HG02973 (cell line): ENCODE data around the gene PTPRQ.

Source experiments
- ATAC-seq: cut with Tn5 transposase; IDR thresholded peaks from one replicate; pipeline ENCODE4 v1.9.1; 2021; ENCODE audit warnings: moderate library complexity; ENCODE audit not compliant: unreplicated experiment

Gene PTPRQ

DNA sequence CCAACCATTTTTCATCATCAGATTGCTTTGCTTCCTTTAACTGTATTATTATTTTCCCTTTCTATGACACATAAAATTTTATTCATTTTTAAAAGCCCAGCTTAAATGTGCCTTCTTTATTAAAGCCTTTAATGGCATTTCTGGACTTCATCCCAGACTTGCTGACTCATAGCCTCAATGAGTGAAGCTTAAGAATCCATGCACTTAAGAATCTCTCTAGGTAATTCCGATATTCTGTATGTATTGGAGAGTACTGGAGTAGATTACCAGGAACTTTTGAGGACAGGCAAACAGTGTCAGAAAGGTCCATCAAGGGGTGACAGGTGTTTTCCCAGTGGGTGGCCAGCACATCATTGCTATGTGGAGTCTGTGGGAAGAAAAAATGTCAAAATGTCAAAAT, 107.9 kb downstream of the PTPRQ start:
- ATAC-seq, result no peak

DNA sequence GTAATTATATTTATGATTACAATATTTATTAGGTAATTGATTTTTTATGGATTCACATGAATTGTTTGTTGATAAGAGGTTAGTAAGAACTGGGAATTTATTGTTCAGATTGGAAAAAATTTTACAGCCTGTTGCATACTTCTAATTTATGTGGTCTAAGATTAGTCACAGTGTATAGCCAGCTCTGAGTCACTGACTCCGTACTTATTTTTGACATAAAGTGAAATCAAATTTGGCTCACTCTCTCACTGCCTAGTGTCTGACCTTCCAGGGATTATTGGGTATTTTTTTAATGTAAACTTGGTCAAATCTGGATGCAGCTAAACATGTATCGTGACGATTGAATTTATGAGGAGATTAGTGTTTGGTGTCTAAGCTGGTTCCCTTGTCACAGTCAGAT, 109.3 kb downstream of the PTPRQ start:
- no peak for ATAC-seq

DNA sequence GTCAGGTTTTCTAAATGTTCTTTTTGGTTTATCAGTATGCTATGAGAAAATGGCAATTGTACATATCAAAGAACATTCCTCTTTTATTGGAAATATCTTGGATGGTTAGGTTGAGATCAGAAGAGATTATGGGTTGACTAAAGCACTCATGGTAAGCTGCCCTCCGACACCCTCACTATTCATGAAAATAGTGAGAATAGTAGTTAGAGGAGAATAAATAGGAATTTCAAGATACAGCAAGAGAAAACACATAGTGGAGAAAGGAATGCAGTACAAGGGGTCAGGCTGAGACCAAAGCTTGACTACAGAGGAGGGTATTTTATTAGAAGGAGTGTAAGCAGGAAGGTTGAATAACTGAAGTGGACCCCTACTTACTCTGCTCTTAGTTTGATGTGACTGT, 112.5 kb downstream of the PTPRQ start:
- ATAC-seq, result no peak

DNA sequence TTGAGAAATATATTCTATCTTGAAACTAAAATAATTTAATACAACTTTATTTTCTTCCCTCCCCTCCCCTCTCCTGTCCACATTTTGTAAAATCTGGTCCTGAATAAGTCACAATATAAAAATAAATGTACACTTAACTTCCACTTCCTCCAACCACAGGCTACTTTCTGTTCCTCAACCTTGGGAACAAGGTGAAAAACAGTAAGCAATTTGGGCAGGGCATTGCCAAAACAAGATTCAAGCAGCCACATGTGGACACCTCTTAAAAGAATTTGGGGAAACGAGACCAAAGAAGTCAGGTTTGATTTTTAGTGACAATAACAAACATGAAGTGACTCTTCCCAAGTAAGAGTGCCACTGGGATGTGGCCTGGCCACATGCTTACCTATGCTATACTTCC, 115.7 kb downstream of the PTPRQ start:
- ATAC-seq, result no peak

DNA sequence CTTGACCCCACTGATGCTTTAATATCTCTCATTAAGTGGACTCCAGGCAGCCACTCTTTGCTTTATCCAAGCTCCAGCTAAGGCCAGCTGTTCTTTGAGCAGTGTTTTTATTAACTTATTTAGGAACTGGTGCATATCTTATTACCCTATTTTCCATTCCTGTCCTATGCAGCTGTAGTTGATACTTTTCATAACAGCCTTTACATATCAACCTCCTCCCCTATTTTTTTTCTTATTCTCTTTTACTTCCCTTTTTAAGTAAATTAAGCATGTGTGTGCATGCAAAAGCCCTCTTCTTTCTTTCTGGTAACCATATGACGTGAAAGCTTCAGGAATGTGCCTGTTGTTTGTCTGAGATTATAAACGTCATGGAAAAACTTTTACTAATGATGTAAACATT, 121.2 kb downstream of the PTPRQ start:
- ATAC-seq, result no peak

DNA sequence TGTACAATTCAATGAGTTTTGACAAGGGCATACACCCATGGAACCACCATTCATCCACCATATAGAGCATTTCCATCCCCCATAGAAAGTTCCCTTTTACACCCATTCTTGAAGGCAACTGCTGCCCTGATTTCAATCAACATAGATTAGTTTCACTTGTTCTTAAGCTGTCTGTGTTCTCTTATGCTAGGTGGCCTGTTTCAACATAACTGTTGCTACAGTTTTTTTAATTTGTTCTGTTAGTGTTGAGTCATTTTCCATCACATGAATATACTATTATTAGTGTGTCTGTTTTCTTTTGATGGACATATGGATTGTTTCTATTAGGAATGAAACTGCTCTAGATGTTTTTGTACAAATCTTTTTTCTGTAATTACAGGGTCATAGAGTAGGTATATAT, 123.4 kb downstream of the PTPRQ start:
- ATAC-seq, result no peak

DNA sequence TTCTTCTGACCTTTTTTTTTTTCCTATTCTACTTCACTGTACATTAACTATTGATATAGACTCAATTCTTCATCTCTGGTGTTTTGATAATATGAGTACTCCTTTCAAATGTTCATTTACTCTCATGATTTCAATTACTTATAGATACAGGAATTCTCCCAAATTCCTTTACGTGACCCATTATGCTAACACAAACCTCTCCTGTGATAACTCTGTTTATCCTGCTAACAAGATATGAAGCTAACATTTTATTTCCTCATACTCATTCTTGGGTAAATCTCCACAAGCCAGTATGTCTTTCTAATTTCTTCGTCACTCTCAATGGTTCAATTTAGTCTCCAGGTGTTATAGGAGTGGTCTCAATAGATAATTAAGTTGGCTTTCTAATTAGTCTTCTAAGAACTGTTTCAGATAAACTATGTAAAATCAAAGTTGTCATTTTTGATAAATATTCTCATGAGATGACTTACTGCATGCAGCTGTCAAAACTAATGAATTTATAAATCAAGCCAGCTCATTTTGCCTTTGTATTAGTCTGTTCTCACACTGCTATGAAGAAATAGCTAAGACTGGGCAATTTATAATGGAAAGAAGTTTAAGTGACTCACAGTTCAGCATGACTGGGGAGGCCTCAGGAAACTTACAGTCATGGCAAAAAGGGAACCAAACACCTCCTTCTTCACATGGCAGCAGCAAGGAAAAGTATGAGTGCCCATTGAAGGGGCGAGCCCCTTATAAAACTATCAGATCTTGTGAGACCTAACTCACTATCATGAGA, 132.8 kb downstream of the PTPRQ start:
- no peak for ATAC-seq

DNA sequence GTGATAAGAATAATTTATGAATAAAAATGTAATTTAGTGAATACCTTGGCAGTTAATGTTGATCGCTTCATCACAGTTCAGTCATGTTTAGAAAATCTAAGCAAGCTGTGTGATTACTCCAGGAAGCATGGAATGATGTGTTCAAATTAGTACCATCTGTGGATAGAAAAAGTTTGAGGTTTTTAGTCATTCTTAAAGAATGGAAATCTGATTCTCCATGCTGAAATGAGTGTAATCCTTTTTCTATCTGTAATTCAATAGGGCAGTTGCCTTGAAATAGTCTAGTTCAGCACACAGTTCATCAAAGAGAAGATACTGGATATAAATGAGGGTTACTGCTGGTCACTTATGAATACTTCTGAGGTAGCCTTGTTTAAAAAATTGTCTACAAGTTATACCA, 136.2 kb downstream of the PTPRQ start:
- ATAC-seq, result no peak

DNA sequence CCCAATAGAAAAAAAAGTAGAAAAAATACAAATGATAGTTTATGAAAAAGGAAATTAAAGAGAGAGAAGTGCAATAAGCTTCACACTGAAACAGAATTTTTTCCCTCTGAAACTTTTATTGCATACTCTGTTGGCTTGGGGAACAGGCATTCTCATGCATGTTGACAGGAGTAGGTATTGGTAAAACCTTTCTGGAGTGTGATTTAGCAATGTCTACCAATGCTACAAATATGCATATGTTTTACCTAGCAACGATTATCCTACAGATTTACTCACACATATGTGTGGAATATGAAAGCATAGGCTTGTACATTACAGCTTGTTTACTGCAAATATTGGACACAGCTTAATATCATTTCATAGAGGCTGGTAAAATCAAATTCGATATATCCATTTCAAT, 137.7 kb downstream of the PTPRQ start:
- no peak for ATAC-seq

DNA sequence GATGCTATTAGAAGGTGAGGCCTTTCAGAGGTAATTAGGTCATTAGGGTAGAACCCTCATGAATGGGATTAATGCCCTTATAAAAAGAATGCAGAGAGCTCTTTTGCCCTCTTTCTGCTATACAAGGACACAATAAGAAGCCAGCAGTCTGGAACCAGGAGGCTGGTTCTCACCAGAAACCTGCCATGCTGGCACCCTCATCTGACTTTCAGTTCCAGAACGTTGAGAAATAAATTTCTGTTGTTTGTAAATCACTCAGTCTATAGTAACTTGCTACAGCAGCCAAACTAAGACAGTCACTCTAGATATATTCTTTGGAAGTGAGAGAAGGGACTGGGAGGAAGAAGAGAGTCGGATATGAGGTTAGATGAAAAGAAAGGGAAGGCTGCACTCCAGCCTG, 138.4 kb downstream of the PTPRQ start:
- ATAC-seq, result no peak

DNA sequence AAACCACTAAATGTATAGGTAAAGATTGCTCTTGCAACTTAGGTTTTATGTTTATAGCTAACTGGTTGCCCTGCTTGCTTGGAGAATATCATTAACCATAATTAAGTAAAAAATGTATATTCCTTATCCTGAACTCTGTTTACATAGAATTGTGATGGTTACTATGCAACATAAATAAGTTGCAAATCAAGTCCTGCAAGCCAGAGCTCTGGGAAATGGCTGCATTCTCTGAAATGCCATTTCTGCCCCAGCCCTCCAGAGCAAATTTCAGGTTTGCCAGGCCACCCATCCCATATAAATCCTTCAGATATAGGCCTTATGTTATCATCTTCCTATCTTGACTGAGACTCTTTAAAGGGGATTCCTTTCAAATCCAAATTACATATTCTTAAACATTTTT, 145.0 kb downstream of the PTPRQ start:
- no peak for ATAC-seq

DNA sequence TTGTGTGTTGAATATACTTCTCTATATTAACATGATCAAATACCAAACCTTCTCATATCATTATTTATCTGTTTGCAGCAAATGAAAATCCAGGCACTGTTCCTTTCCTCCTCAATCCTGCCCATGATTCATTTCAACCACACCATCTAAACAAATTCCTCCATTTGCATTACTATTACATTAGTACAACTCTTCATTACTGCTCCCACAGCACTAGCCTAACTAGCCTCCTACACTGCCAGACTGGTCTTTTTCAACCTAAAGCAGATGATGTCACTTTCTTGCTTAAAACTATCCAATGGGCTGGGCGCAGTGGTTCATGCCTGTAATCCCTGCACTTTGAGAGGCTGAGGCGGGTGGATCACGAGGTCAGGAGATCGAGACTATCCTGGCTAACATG, 146.1 kb downstream of the PTPRQ start:
- no peak for ATAC-seq

DNA sequence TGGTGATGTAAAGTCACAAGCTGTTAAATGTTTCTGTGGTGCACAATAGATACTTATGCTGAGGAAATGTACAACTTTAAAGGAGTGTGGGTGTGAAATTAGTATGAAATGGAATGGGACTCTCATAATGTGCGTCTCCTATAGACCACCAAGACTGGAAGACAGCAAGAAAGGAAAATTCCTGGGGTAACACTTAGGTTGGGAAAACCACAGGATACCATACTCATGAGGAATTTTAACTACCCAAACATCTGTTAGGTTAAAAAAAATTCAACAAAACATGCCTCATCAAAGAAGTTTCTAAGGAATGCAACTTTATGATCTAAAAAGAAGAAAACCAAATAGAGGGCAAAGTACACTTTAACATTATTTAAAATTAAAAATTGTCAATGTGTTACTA, 149.7 kb downstream of the PTPRQ start:
- ATAC-seq, result no peak

DNA sequence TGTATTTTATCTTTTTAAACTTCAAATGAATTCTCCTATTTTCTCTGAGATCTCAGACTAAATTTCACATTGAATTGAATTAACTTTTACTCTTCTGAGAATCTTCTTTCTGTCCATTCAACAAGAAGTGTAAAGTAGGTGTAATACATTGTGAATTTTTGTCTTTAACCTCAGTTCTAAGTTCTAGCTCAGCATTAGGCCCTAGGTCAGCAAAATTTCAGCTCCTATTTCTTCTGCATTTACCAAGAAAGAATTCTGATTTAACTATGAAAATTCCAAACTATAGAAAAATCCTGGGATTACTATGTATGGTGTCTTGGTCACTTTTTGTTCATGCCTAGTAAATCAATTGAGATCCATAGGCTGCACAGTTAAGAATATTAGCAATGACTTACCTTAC, 152.5 kb downstream of the PTPRQ start:
- ATAC-seq, result no peak

DNA sequence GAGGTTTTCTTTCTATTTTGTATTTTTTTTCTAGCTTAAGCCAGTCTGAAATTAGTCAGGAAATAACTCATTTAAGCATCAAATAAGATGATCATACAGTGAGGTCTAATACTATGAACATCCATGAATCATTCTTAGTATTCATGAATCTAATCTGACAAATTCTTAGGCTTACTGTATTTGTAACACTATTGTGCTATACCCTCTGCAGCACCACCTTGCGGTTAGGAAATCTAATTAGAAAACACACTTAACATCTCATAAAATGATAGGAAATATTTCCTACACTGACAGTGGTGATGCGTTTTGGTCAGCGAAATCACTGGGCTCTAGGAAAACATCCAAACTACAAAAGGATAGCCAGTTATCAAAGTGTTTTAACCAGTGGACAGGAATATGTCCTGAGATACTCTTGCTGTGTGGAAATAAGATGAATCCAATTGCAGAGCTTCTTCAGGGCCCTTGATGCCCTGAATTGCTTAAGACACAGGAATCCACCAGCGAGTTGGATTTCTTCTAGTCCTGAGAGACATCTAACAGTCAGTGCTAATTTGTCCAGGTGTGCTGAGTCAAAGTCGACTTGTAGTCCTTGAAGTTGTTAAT, 154.1 kb downstream of the PTPRQ start:
- no peak for ATAC-seq

DNA sequence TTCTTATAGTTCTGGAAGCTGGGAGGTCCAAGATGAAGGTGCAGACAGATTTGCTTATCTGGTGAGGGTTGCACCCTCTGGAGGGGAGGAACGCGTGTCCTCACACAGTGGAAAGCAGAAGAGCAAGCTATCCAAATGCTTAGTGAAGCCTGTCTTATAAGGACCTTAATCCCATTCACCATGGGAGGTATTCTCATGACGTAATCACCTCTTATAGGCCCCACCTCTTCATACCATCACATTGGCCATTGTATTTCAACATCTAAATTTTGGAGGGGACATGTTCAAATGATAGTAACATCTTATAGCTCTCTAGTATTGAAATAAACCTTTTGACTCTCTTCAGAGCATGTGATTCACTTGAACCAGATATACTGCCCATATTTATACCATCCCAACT, 158.4 kb downstream of the PTPRQ start:
- no peak for ATAC-seq

DNA sequence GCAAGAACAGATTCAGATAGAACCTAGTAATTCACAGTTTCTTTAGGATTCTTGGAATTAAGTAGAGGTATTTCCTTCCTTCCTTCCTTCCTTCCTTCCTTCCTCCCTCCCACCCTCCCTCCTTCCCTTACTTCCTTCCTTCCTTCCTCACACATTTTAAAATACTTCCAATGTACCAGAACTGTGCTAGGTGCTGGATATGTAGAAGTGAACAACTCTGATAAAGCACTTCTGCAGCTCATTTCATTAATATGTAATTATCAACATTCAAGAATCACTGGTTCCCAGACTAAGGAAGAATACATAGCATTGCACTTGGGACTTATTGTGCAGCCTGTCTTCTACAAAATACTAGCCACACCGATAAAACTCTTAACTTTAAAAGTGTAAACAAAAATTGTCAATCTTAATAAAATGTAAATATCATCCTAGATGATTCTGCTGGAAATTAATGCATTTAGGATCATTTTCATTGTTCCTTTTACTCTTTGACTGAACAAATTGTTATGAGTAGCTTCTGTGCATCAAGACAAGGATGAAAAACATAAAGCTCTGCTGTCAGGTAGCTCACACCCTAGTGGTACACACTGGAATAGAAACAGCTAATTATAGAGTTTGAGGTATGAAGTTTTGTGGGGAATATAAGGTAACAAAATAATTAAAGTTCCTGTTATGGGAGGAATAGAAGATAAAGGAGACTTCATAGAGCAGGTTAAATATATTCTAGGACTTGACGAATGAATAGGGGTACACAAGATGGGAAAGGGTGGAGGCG, 163.5 kb downstream of the PTPRQ start:
- no peak for ATAC-seq

DNA sequence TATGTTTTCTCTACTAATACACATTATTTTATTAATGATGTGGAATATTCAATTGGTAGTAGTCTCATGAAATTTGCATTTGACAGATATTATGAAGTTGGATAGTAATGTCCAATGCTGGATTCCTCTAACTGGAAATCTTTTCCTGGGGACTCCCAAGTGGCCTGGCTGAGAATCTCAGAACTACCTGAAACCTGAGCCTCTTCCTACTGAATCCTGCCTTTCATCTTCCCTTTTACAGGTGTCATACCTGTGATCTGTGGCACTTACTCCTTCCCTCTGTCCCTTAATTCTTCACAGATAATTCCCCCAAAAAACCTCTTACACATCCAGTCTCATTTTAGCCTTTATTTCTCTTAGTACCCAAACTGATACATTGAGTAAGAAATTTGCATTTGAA, 173.7 kb downstream of the PTPRQ start:
- ATAC-seq, result no peak

DNA sequence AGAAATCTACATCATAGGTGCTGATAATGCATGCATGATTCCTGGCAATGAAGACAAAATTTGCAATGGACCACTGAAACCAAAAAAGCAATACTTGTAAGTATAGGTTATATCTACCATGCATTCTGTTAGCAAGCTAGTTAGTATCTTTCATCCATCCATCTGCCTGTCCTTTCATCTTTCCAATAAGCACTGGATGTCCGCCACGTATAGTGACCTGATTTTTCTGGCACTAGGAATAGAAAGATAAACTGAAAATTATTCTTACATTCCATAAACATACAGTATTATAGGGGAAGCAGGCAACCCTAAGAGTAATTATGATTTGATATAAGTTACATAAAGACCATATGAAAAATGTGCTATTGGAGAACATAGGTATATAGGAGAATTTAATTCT, 176.2 kb downstream of the PTPRQ start:
- ATAC-seq, result no peak

DNA sequence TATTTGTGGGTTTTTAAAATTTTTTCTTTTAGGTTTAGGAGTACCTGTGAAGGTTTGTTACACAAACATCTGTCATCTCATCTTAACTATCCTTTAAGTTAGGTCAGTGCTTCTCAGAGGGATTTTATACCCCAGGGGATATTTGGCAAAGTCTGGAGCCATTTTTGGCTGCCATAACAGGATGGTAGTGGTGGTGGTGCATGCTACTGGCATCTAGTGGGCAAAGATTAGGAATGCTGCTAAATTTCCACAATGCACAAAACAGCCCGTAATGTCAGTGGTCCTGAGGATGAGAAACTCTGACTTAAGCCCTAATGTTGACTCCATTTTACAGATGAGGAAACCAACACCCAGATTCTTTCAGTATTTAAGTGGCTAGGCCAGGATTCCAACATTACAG, 178.2 kb downstream of the PTPRQ start:
- no peak for ATAC-seq

DNA sequence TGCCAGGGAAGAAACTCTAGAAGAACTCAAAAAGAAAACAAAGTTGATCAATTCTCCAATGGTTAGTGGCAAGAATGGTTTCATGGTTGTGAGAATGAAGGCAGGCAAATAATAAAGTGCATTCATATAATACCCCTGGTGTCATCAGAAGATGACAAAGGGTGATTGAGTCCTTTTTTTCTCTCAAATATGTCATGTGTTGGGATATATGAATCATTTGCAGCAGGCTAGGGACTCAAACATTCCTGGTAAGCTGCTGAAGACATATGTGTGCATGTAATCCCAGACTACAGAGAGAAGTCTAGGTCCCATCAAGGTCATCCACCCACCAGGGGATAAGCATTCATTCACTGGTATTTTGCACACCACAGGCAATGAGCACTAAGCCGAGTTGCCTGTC, 181.0 kb downstream of the PTPRQ start:
- ATAC-seq, result no peak

DNA sequence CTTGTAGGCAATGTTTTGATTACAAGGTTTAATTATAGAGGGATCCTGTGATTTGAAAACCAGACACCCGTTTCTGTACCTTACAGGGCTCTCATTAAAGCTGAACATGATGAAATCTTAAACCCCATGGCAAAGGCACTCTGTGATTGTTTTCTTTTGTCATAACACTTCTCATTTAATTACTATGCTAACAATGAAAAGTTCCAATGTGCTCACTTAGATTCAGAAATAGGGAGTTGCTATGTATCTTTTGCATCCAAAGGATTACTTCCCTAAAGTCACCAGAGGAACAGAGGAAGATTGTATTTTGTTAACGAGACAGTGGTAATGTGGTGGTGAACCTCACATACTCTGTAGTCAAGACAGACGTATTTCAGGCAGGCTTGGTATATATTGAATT, 181.9 kb downstream of the PTPRQ start:
- ATAC-seq, result no peak
